AG04449 (cell line): ENCODE data around the gene CDH13.

Source experiments
- CTCF ChIA-PET: fragments of 350-600 bp; formaldehyde crosslinking; extraction: SDS; loops from one replicate; lab custom pipeline; 2021; ENCODE audit warnings: antibody characterized with exemption; lab: Yijun Ruan, JAX
- POLR2A ChIA-PET: fragments of 400-600, 350-600 bp; formaldehyde crosslinking; extraction: SDS; loops from one replicate; lab custom pipeline; 2020; ENCODE audit warnings: antibody characterized with exemption, inconsistent platforms; lab: Yijun Ruan, JAX
- DNase-seq: peaks from one replicate; pipeline ENCODE4 v3.0.0-alpha.2; 2010; ENCODE audit warnings: low read depth, low spot score
- H3K4me3 ChIP-seq: 2 replicates; pipeline ENCODE4 v1.5.1; 2011; ENCODE audit warnings: low read depth, mild to moderate bottlenecking, control low read depth, low read length
- CTCF ChIP-seq: IDR thresholded peaks from one replicate; pipeline ENCODE4 v1.5.1; 2011; ENCODE audit warnings: mild to moderate bottlenecking, moderate library complexity, low read length, control low read depth, inconsistent platforms; ENCODE audit not compliant: insufficient read depth; ENCODE audit errors: missing control alignments

The CDH13 gene

DNA sequence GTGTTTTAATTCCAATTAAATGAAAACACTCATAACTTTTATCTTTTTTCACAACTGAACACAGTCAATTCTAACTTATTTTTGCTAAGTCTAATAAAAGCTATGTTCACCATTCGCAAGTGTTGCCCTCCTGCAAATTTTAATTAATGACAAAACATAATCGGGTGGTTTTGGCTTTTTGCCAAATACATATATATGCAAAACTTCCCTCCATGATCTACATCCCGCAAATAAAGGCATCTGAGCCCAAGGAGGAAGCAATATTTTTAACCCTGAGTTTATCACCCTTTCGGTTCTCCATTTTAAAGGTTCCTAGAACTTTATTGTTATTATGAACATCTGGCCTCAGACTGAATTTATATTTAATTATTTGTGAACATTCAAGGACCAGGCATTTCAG lies 507.9 kb downstream of the CDH13 start:
- no peak overlapping the region for H3K4me3 ChIP-seq
- no peak for DNase-seq
- CTCF ChIA-PET = interaction anchor here (0.7 to 0.9 kb wide), 2 partner anchors 19 to 222 kb away, joined by 3 read pairs; no protein-coding TSS in a partner anchor
- POLR2A ChIA-PET = no interaction called here
- no peak for TF ChIP-seq CTCF

DNA sequence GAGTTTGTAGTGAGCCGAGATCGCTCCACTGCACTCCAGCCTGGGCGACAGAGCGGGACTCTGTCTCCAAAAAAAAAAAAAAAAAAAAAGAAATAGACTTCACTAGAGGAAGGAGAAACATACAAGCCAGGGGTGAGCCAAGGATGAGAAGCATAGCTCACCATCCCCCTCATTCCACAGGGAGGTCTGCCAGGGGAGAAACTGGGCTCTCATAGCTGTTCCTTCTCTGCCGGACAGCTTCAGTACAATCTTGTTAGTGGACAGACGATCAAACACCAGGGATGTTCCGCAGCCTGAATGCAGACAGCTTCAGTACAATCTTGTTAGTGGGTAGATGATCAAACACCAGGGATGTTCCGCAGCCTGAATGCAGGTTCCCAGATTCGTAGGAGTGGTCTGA lies 509.6 kb downstream of the CDH13 start:
- ChIA-PET POLR2A (no interaction called here), CTCF (interaction anchor here (1.4 kb wide), 2 partner anchors 8 to 14 kb away, joined by 4 to 5 read pairs; no protein-coding TSS in a partner anchor)
- no peak overlapping the region for H3K4me3 ChIP-seq
- DNase-seq = no peak
- no peak for TF ChIP-seq CTCF

GRCh38 chr16:83136924-83137323 lies 510.2 kb downstream of the CDH13 start:
- CTCF ChIA-PET = interaction anchor here (1.4 kb wide), 2 partner anchors 9 to 15 kb away, joined by 4 to 5 read pairs; no protein-coding TSS in a partner anchor
- H3K4me3 ChIP-seq = peak overlapping the region; percentile 52
- no peak for TF ChIP-seq CTCF
- POLR2A ChIA-PET = no interaction called here
- DNase-seq = no peak

DNA sequence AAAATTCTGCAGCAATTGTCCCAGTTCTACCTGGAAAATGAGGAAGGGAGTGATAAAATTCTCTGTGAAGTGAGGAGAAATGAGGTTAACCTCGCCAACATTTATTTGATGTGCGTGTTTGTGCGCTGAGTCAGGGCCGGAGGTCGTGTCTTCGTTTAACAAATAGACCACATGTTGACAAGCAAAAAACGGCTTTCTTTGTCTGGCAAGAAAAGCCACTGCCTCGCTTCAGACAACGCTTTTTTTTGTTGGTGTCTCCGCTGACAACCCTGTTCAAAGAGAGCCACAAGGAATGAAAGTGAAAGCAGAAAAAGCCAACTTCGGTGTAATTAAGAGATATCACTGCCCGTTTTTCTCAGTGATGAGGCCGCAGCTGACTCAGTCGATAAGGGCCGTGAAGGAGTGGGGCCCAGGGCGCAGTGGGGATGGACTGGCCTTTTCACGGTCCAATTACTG lies 510.6 kb downstream of the CDH13 start:
- POLR2A ChIA-PET = no interaction called here
- TF ChIP-seq CTCF = no peak
- DNase-seq = no peak
- CTCF ChIA-PET = interaction anchor here (1.4 kb wide), 2 partner anchors 9 to 15 kb away, joined by 4 to 5 read pairs; no protein-coding TSS in a partner anchor
- peak overlapping the region; percentile 52 for H3K4me3 ChIP-seq

- TF ChIP-seq CTCF = no peak
- H3K4me3 ChIP-seq = peak overlapping the region; percentile 52
- ChIA-PET POLR2A (no interaction called here), CTCF (no interaction called here)
- no peak for DNase-seq
These were observed 511.1 kb downstream of the CDH13 start for GRCh38 chr16:83137894-83138293.

GRCh38 chr16:83138512-83138911 lies 511.7 kb downstream of the CDH13 start:
- DNase-seq = no peak
- ChIA-PET CTCF (no interaction called here), POLR2A (no interaction called here)
- TF ChIP-seq CTCF = no peak
- no peak overlapping the region for H3K4me3 ChIP-seq
